ENCODE measurements around the gene C2CD4D. TPM values are rescaled to one million over a fixed set of nuclear protein-coding genes. Genes with fewer than 3 reads are reported as not detected.

The C2CD4D gene
- total and polyA plus RNA-seq, 8 donors = 0.35 to 1.2 (median 0.59) TPM

DNA sequence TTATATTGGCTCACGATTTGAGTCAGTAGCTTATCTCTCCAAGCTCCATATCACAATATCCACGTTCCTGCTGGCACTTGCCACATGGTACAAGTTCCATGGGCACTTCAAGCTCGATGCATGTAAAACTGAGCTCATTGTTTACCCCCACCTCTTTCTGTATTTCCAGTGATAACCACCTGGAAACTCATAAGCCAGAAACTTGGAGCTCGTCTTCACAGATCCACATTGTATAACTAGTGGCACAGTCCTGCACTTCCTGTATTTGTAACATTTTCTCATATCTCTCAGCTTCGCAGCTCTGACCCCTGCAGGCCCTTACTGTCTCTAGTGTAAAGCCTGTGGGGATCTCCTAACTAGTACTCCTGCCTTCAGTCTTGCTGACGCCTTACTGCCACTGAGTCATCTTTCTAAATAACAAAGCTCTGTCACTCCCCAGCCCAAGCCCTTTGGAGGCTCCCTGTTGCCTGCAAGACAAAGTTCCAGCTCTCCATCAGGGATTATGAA is 6.5 kb upstream of the C2CD4D start:
- ATAC-seq (peak; percentile 60 to 82 (median 72)), DNase-seq (no peak), FAIRE-seq (no peak)
- Histone ChIP-seq H3K4me3 (no peak overlapping the region), H3K27ac (peak overlapping the region in 1 of 4 donors; percentile 16), H3K4me1 (peaks cover 0 to 6% (median 5%) of the 10 kb centered on the region in 3 donors), H3K27me3 (no peaks in the 10 kb centered on the region), H3K9me3 (no peaks in the 10 kb centered on the region), H3K36me3 (no peaks in the 10 kb centered on the region)
- 17 to 18% methylated on average over 6 of the region's 6 CpGs for WGBS, 2 donors
- intact Hi-C loops (cut with DNase I) = no loop called here
- TF ChIP-seq, protein P1, sequence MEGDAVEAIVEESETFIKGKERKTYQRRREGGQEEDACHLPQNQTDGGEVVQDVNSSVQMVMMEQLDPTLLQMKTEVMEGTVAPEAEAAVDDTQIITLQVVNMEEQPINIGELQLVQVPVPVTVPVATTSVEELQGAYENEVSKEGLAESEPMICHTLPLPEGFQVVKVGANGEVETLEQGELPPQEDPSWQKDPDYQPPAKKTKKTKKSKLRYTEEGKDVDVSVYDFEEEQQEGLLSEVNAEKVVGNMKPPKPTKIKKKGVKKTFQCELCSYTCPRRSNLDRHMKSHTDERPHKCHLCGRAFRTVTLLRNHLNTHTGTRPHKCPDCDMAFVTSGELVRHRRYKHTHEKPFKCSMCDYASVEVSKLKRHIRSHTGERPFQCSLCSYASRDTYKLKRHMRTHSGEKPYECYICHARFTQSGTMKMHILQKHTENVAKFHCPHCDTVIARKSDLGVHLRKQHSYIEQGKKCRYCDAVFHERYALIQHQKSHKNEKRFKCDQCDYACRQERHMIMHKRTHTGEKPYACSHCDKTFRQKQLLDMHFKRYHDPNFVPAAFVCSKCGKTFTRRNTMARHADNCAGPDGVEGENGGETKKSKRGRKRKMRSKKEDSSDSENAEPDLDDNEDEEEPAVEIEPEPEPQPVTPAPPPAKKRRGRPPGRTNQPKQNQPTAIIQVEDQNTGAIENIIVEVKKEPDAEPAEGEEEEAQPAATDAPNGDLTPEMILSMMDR (IDR thresholded peaks at IDR 0.05) = no peak

DNA sequence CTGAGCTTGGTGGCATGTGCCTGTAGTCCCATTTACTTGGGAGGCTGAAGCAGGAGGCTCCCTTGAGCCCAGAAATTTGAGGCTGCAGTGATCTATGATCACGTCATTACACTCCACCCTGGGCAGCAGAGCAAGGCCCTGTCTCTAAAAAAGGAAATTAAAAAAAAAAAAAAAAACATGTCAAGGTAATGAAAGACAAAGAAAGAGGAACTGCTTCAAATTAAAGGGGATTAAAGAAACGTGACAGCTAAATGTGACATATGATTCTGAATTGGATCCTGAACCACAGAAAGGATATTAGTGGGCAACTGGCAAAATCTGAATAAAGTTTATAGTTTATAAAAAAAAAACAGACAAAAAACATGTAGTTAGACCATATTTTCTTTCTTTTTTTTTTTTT is 3.8 kb upstream of the C2CD4D start:
- no peak overlapping the region for H3K4me3 ChIP-seq
- TF ChIP-seq, protein P1 (IDR thresholded peaks at IDR 0.05) = no peak
- no peaks in the 10 kb centered on the region for H3K9me3 ChIP-seq
- DNase-seq (no peak), ATAC-seq (no peak), FAIRE-seq (no peak)
- H3K27me3 ChIP-seq = no peaks in the 10 kb centered on the region
- 82 to 86% methylated on average over 2 of the region's 2 CpGs for WGBS, 2 donors
- intact Hi-C loops (cut with DNase I) = no loop called here
- H3K36me3 ChIP-seq = no peaks in the 10 kb centered on the region
- H3K4me1 ChIP-seq = peaks cover 12 to 21% (median 17%) of the 10 kb centered on the region in 3 donors
- no peak overlapping the region for H3K27ac ChIP-seq

DNA sequence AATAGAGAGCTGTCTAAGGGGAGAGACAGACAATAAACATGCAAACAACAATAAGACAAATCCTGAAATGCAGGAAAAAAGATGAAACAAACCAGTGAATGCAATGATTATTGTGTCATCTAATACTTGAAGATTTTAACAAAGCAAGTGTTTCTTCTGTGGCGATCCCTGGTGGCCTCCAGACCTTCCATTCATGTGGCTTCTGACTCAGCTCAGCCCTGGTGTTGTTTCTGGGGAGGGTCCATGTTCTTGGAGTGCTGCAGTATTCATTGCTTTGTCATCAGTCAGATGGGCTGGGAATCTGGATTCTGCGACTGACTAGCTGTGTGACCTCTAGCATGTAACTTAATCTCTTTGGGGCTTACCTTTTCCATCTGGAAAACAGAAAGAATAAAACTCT is 1.5 kb upstream of the C2CD4D start:
- H3K9me3 ChIP-seq = no peaks in the 10 kb centered on the region
- intact Hi-C loops (cut with DNase I) = no loop called here
- ATAC-seq = no peak
- no peak for DNase-seq
- peaks cover 22 to 27% (median 24%) of the 10 kb centered on the region in 3 donors for H3K4me1 ChIP-seq
- H3K27me3 ChIP-seq = no peaks in the 10 kb centered on the region
- H3K4me3 ChIP-seq = no peak overlapping the region
- H3K36me3 ChIP-seq = no peaks in the 10 kb centered on the region
- FAIRE-seq = no peak
- peak overlapping the region in 1 of 4 donors; percentile 95 for H3K27ac ChIP-seq
- 93 to 94% methylated on average over 2 of the region's 2 CpGs for WGBS, 2 donors
- TF ChIP-seq, protein P1 (IDR thresholded peaks at IDR 0.05) = no peak

DNA sequence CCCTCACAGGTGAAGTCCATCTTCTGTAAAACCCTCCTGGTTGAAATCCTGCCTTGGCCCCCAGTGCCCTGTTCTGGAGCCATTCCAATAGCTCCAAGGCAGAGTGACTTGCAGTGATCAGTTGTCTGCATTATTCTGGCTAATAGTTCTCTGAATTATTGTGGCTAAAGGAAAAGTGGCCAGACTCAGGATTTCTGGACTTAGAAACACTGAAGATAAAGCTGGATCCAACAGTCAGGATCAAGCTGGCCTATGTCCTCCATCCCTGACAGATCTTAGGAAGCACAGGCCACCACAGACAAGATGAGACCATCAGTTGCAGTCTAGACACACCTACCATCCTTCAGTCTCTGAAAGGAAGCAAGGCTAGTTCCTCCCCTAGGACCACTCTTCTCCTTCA is 801 bp upstream of the C2CD4D start:
- TF ChIP-seq, protein P1 (IDR thresholded peaks at IDR 0.05) = no peak
- Histone ChIP-seq H3K4me1 (peaks cover 29 to 31% (median 29%) of the 10 kb centered on the region in 3 donors), H3K27ac (peak overlapping the region; percentile 93 to 98 (median 95)), H3K4me3 (peak overlapping the region; percentile 16 to 47 (median 42)), H3K36me3 (no peaks in the 10 kb centered on the region), H3K27me3 (no peaks in the 10 kb centered on the region), H3K9me3 (no peaks in the 10 kb centered on the region)
- DNase-seq = no peak
- FAIRE-seq = no peak
- intact Hi-C loops (cut with DNase I) = no loop called here
- ATAC-seq = no peak

DNA sequence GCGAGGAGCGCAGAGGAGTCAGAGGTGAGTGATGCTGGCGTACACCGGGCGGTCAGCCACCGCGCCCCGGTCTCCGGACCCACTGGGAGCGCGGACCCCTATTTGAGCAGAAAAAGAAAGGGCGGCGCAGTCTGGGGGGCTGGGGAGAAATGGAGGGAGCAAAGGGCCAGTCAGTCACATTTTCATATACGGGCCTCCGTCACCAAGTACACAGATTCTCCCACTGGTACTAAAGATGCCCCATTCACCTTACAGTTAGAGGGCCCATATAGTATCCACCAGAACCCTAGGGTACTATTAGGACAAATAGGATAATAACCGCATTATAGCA is 573 bp downstream of the C2CD4D start:
- intact Hi-C loops (cut with DNase I) = no loop called here
- no peak for DNase-seq

More for the DNA sequence above, 573 bp downstream of the C2CD4D start:
- peak overlapping the region; percentile 93 to 98 (median 95) for H3K27ac ChIP-seq
- H3K36me3 ChIP-seq = no peaks in the 10 kb centered on the region
- no peaks in the 10 kb centered on the region for H3K9me3 ChIP-seq
- ATAC-seq (no peak), FAIRE-seq (no peak)
- TF ChIP-seq, protein P1 (IDR thresholded peaks at IDR 0.05) = no peak
- peaks cover 29 to 37% (median 34%) of the 10 kb centered on the region in 3 donors for H3K4me1 ChIP-seq
- H3K27me3 ChIP-seq = no peaks in the 10 kb centered on the region
- WGBS, 2 donors = 70 to 74% methylated on average over 16 of the region's 16 CpGs
- H3K4me3 ChIP-seq = peak overlapping the region in 2 of 4 donors; percentile 43 to 47

Data from pancreas (tissue), 10 donors.